Osteocyte (in vitro differentiated cells): ENCODE results near the gene BCCIP. TPM values are rescaled to one million over a fixed set of nuclear protein-coding genes. Genes with fewer than 3 reads are reported as not detected.

Source experiments
- DNase-seq: peaks from one replicate; pipeline ENCODE4 v3.0.0; 2021; ENCODE audit warnings: mixed read lengths; ENCODE audit not compliant: unreplicated experiment; ENCODE audit errors: extremely low spot score
- H3K27ac Mint-ChIP-seq: one replicate; pipeline ENCODE4 v1.8.0; 2021; ENCODE audit warnings: mild to moderate bottlenecking, mixed read lengths; ENCODE audit not compliant: unreplicated experiment
- H3K27me3 Mint-ChIP-seq: one replicate; pipeline ENCODE4 v1.8.0; 2021; ENCODE audit warnings: mixed read lengths; ENCODE audit not compliant: unreplicated experiment
- H3K36me3 Mint-ChIP-seq: one replicate; pipeline ENCODE4 v1.8.0; 2021; ENCODE audit warnings: mixed read lengths; ENCODE audit not compliant: unreplicated experiment
- H3K4me1 Mint-ChIP-seq: one replicate; pipeline ENCODE4 v1.8.0; 2021; ENCODE audit warnings: mixed read lengths; ENCODE audit not compliant: unreplicated experiment
- H3K4me3 Mint-ChIP-seq: one replicate; pipeline ENCODE4 v1.8.0; 2021; ENCODE audit warnings: mild to moderate bottlenecking, moderate library complexity, mixed read lengths; ENCODE audit not compliant: unreplicated experiment
- H3K9me3 Mint-ChIP-seq: one replicate; pipeline ENCODE4 v1.8.0; 2021; ENCODE audit warnings: mixed read lengths; ENCODE audit not compliant: unreplicated experiment
- microRNA-seq: library from miRNA; unstranded; fragments of <30 nt; microRNA quantifications from one replicate; pipeline ENCODE4 v1.1.0, GENCODE V29; 2020; ENCODE audit not compliant: unreplicated experiment
- total RNA-seq: library from RNA; stranded (reverse); gene quantifications from 2 replicates; pipeline ENCODE4 v1.2.1, GENCODE V29; 2021
- TF ChIP-seq, protein P1 (sequence below): fragments of 200-600 bp; sonication (generic); IDR thresholded peaks from 2 replicates; pipeline ENCODE4 v1.5.0; 2021; ENCODE audit warnings: antibody characterized with exemption, mild to moderate bottlenecking, moderate library complexity

Gene BCCIP
- total RNA-seq, 1 donor from 2014 or later: 34.6 TPM

DNA sequence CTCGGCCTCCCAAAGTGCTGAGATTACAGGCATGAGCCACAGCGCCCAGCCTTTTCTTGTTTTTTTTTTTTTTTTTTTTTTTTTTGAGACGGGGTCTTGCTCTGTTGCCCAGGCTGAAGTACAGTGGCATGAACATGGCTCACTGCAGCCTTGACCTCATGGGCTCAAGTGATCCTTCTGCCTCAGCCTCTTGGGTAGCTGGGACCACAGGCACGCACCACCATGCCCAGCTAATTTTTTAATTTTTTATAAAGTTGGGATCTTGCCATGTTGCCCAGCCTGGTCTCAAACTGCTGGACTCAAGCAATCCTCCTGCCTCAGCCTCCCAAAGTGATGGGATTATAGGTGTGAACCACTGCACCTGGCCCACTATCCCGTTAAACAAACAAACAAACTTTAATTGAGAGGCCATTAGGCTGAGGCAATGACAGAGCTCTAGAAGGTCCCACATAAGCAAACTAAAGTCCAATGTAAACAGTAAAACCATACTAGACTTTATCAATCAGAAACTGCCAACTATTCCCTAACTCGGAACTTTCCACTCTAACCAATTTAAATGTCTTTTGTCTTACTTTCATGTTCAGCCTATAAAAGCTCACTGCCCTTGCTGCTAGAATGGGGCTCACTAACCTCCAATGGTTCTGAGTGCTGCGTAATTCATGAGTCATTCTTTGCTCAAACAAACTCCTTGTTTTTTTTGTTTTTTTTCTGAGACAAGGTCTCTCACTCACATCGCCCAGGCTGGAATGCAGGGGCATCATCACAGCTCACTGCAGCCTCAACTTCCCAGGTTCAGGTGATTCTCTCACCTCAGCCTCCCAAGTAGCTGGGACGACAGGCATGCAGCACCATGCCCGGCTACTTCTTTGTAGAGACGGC, 55.9 kb downstream of the BCCIP start:
- no peak overlapping the region for H3K4me3 Mint-ChIP-seq
- peaks cover 41% of the 10 kb centered on the region for H3K36me3 Mint-ChIP-seq
- no peak overlapping the region for H3K27ac Mint-ChIP-seq
- DNase-seq: no peak
- H3K9me3 Mint-ChIP-seq: peaks cover 14% of the 10 kb centered on the region
- H3K27me3 Mint-ChIP-seq: no peaks in the 10 kb centered on the region
- TF ChIP-seq, protein P1, sequence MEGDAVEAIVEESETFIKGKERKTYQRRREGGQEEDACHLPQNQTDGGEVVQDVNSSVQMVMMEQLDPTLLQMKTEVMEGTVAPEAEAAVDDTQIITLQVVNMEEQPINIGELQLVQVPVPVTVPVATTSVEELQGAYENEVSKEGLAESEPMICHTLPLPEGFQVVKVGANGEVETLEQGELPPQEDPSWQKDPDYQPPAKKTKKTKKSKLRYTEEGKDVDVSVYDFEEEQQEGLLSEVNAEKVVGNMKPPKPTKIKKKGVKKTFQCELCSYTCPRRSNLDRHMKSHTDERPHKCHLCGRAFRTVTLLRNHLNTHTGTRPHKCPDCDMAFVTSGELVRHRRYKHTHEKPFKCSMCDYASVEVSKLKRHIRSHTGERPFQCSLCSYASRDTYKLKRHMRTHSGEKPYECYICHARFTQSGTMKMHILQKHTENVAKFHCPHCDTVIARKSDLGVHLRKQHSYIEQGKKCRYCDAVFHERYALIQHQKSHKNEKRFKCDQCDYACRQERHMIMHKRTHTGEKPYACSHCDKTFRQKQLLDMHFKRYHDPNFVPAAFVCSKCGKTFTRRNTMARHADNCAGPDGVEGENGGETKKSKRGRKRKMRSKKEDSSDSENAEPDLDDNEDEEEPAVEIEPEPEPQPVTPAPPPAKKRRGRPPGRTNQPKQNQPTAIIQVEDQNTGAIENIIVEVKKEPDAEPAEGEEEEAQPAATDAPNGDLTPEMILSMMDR: no peak
- peaks cover 9% of the 10 kb centered on the region for H3K4me1 Mint-ChIP-seq

DNA sequence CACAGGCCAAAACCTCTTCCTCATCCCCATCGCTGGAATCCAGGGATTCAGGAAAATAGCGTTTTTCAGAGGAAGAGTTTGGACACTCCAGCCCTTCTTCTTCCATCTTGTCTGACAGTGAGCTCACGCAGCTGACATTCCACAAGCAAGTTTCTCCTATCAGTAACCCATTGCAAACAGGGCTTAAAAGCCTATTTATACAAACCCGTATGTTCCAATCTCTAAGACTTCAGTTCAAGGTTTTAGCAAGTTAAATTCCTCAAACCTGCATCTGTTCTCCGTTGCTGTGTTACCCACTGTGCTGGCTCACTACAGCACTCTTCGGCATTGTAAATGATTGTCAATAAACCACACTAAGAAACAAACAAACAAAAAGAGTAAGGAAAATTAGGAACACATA, 57.4 kb downstream of the BCCIP start:
- H3K27me3 Mint-ChIP-seq: no peaks in the 10 kb centered on the region
- no peak overlapping the region for H3K4me3 Mint-ChIP-seq
- no peak for DNase-seq
- TF ChIP-seq, protein P1: no peak
- no peak overlapping the region for H3K27ac Mint-ChIP-seq
- peaks cover 28% of the 10 kb centered on the region for H3K36me3 Mint-ChIP-seq
- peaks cover 10% of the 10 kb centered on the region for H3K9me3 Mint-ChIP-seq
- H3K4me1 Mint-ChIP-seq: peaks cover 9% of the 10 kb centered on the region

DNA sequence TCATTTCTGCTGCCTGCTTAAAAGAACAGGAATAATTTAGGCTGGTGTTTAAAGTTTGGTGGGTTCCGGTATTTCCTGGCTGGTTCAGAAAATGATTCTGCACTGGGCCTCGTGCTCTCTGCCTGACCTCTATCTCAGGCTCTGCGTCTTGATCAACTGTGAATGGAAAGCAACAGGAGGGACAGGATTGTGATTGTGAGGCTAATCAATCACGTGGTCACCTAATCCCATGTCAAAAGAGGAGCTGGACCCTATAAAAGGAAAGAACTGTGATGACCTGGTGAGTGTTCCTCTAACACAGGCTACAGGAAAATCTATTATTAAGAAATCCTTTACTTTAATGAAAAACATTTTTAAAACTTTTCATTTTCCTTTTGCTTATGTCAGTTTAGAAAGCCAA, 57.8 kb downstream of the BCCIP start, which contains the start of gene DHX32:
DHX32 (minus strand) TSS at position 101 of the 400 bp plus-strand sequence. CDS start 468 bp downstream, outside the sequence.
- DNase-seq: no peak
- Mint-ChIP-seq H3K4me3 (no peak within 1 kb of the TSS), H3K36me3 (peaks cover 24% of the 10 kb centered on the region), H3K9me3 (peaks cover 5% of the 10 kb centered on the region), H3K27me3 (no peaks in the 10 kb centered on the region), H3K27ac (no peak within 1 kb of the TSS), H3K4me1 (peaks cover 9% of the 10 kb centered on the region)
- TF ChIP-seq, protein P1: no peak

DNA sequence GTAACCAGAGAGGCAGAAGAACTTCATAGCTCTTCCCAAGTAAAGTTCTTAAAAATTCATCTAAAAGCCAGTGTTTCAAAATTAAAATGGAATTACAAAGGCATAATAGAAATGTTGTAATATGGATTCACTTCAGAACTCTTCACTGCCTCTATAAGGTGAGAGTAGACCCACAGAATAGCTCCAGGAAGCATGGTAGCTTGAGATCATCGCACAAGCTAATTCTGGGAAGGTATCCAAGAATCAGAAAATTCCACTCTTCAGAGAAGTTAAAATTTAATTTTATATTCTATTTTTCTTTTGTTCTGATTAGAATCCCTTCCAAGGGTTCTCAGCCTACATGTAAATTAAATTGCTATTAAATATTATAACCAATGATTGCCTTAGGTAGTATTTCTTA, 59.2 kb downstream of the BCCIP start:
- no peak for DNase-seq
- Mint-ChIP-seq H3K4me1 (peaks cover 9% of the 10 kb centered on the region), H3K4me3 (no peak overlapping the region), H3K27me3 (no peaks in the 10 kb centered on the region), H3K27ac (no peak overlapping the region), H3K36me3 (peaks cover 14% of the 10 kb centered on the region), H3K9me3 (no peaks in the 10 kb centered on the region)
- TF ChIP-seq, protein P1: no peak

DNA sequence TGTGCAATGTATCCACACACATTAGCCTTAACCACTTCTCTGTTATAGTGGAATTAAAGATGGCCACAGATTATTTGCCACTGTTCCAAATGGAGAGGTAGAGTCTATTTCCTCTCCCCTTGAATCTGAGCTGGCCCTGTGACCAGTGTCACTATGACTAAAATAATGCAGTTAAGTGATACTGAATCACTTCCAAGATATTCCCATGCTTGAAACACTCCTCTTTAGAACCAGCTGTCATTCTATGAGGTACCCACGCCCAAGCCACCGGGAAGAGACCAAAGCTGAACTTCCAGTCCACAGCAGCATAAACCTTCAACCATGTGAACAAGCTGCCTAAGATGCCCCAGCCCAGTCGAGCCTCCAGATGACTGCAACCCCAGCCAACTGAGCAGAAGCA, 59.9 kb downstream of the BCCIP start:
- H3K9me3 Mint-ChIP-seq: no peaks in the 10 kb centered on the region
- DNase-seq: no peak
- no peaks in the 10 kb centered on the region for H3K27me3 Mint-ChIP-seq
- peaks cover 10% of the 10 kb centered on the region for H3K36me3 Mint-ChIP-seq
- H3K4me3 Mint-ChIP-seq: no peak overlapping the region
- TF ChIP-seq, protein P1: no peak
- H3K4me1 Mint-ChIP-seq: peaks cover 9% of the 10 kb centered on the region
- no peak overlapping the region for H3K27ac Mint-ChIP-seq

Small RNA genes within 50 kb of the gene (microRNA-seq; reads per million reads assigned to microRNA genes)
- not detected for gene MIR4484

Other genes with a start within 250 kb of the BCCIP start
- not detected in 2 replicates for gene TEX36, start 140.4 kb upstream of the BCCIP start, total RNA-seq
- 21.6 and 23.2 TPM in 2 replicates for gene EDRF1, start 103.8 kb upstream of the BCCIP start, total RNA-seq
- 0.18 TPM in 1 of 2 replicates, not detected in the other for gene MMP21, start 47.7 kb upstream of the BCCIP start, total RNA-seq
- 68.0 and 69.5 TPM in 2 replicates for gene UROS, start 288 bp upstream of the BCCIP start, total RNA-seq
- gene DHX32, start 57.7 kb downstream of the BCCIP start, total RNA-seq: 30.4 and 30.8 TPM in 2 replicates
- 0.81 and 2.0 TPM in 2 replicates for gene FANK1, start 73.0 kb downstream of the BCCIP start, total RNA-seq